ENCODE measurements around the gene ZNF480.

ZNF480 gene

DNA sequence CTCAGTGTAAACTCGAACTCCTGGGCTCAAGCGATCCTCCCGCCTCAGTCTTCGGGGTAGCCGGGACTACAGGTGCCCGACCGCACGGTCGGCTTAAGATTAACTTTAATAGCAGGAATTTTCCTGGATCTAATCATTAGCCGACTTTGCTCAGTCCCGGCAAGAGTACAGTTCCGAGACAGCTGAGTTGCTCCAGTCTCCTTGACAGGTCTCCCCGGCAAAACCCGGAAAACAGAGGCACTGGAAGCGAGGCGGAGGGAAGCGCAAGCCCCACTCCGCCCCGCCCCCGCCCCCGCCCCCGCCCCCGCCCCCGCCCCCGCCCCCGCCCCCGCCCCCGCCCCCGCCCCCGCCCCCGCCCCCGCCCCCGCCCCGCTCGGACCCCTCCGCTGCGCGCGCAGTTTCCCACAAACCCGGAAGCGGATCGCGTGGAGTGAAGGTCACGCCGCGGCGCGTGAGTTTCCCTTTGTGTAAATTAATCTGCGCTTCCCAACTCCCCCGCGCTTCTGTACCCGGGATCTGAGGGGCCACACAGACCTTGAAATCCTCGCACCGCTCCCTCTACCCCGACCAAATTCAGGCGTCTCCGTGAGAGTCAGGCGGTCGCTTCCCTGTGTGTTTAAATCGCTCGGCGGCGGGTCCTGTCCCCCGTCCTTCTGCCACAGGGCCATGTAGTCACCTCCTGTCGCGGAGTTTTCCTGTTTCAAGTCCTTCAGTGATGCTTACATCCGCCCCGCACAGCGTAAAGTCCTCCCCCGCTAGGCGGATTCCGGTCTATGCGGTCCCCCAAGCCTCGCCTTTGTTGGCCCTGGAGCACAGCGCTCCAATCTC lies at the start of gene ZNF480:
Gene ZNF480 (plus strand): TSS at position 397 of the 828 bp plus-strand sequence. CDS start 3,244 bp downstream, outside the sequence.
- no peak for TF ChIP-seq CTCF (IDR thresholded peaks at IDR 0.05)

DNA sequence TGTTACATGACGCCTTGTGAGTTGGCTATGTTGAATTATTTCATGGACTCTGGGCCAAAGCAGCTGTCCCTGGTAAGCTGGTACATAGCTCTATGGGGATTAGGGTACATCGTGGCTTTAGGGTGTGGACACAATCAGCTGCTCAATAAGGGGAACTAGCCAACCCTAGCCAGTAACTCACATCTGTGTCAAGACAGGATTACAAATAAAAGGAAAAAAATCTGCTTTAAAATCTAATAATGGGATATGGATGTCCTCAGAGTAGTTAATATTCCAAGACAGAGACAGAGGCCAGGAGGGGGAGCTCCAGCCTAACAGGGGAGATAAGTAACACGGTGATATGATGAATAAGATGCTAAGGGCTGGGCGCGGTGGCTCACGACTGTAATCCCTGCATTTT lies 48.7 kb upstream of the ZNF480 start:
- peak; percentile 59 for TF ChIP-seq CTCF (IDR thresholded peaks at IDR 0.05)

- TF ChIP-seq CTCF (IDR thresholded peaks at IDR 0.05) = no peak
Measured at GRCh38 chr19:52258426-52258825, 38.5 kb upstream of the ZNF480 start.

DNA sequence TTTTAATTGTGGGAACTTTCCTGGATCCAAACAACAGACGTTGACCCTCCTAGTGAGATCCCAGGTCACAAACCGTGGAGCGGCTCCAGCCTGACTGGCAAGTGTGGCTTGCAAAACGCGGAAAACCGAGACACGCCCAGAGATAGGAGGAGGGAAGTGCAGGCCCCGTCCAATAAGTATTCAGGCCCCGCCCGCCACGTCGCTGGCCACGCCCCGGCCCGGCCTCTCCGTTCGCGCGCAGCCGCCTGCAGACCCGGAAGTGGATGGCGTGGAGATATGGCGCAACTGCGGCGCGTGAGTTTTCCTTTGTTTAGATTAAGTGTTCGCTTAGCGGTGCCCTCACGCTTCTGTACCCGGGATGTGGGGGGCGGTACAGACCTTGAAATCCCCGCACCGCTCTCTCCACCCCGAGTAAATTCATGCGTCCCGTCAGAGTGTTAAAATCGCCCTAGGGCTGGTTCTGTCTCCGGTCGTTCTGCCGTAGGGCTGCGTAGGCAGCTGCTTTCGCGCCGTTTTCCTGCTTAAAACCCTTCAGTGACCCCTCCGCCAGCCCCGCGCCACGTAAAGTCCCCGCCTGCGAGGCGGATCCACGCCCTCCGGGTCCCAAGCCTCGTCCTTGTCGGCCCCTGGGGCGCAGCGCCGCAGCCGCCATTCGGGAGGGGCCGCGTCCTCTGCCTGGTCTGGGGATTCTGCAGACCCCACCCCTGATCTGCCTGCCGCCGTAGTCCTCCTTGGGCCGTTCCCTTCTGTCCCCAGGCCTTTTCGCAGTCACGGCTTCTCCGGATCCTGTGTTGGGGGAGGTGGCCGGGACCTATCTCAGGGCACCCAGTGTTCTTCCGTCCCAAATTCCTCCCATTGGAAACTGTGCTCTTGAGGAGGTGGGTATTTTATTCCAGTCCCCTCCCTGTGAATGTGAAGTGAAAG lies 27.4 kb upstream of the ZNF480 start, which contains the start of gene ZNF766:
Gene ZNF766 (plus strand): TSS at position 250 of the 924 bp plus-strand sequence. CDS start 27 bp downstream, at position 277.
- no peak for TF ChIP-seq CTCF (IDR thresholded peaks at IDR 0.05)

- no peak for TF ChIP-seq CTCF (IDR thresholded peaks at IDR 0.05)
Measured at GRCh38 chr19:52270266-52270885, 26.6 kb upstream of the ZNF480 start.

DNA sequence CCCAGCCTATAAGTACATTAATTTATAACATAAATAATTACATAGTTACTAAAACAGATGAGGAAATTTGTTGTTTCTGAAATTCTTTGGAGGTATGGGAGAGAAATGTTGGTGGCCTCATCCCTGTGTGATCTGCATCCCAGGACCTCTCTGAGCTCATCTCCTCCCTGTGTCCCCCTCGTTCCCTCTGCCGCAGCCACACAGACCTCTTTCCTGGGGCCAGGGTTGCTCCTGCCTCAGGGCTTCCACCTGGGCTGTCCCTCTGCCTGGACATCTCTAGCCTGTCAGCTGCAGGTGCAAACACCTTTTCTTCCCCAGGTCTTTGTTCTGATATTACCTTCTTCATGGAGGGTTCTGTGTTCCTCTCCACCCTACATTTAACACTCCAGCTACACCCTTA lies 23.7 kb upstream of the ZNF480 start:
- TF ChIP-seq CTCF (IDR thresholded peaks at IDR 0.05) = no peak

GRCh38 chr19:52274191-52274590 lies 22.8 kb upstream of the ZNF480 start:
- no peak for TF ChIP-seq CTCF (IDR thresholded peaks at IDR 0.05)
